Stimulated activated CD4-positive, alpha-beta T cell treated with anti-CD3 and anti-CD28 coated beads, TNF-alpha, amount 100 ng/mL, for 24 hours (primary cell): Measurements from ENCODE around the gene MLXIPL.
"Not testable (repeated sequence)": the region's sequence is repeated elsewhere in the genome, so short reads cannot be mapped to it uniquely, and the experiment has no call there.

Source experiments
- DNase-seq, 3 experiments: peaks; one replicate each; pipeline ENCODE4 v3.0.0-alpha.2; 2020; ENCODE audit warnings: low read depth in 3 of 3

The MLXIPL gene

DNA sequence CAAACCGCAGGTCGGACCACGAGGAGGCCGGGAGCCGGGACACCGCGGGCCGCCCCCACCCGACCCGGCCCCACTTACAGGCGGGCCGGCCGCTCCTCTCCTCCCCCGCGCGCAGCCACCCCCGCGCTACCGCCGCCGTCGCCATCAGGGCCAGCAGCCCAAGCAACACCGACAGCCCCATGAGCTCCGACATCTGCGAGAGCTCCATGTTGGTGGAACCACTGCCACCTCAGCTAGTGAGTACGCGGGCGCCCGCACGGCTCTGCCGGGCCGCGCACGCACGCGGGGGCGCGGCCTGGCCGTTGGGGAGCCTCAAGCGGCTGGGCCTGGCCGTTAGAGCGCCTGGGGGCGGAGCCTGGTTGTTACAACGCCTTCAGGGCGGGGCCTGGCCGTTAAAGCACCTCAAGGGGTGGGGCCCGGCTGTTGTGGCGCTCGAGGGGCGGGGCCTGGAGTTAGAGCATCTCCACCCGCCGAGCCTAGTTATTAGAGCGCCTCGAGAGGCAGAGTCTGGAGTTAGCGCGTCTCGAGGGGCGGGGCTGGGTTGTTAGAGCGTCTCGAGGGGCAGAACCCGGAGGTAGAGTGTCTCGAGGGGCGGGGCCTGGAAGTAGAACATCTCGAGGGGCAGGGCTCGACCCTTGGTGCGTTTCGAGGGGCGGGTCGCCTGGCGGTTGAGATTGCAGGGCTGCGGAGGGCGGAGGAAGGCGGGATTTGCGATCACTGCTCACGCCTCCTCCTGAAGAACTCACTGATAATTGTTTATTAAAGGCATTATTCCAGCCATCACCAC lies 45.8 kb downstream of the MLXIPL start, which contains the start of gene TBL2:
Gene TBL2 (minus strand): TSS at position 238 of the 787 bp plus-strand sequence. CDS start 30 bp downstream, at position 208.
- DNase-seq, result peak; percentile 96 to 98 (median 98)

DNA sequence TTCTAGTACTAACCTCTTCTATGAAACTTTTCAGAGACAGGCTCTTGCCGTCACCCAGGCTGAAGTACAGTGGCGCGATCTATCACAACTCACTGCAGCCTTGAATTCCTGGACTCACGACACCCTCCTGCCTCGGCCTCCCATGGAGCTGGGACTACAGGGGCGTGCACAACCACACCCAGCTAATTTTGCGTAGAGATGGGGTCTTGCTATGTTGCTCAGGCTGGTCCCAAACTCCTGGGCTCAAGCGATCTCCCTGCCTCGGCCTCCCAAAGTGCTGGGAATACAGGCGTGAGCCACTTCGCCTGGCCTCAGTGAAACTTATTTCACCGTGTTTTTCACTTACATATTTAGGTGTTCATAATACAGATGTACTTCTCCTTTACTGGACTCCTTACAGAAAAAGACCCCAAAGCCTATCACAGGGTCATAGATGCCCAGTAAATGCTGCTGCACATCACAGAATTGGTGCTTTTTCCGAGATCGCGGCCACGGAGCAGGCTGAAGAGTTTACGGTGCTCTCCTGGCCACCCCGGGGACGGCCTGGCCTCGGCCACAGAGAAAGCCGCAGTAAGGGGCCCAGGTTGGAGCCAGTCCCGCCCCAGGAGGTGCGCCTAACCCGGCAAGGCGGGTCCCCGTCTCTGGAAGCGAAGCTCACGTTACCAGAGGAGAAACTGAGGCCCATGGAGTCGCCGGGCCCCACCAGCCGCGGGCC lies 46.5 kb downstream of the MLXIPL start:
- no peak for DNase-seq

DNA sequence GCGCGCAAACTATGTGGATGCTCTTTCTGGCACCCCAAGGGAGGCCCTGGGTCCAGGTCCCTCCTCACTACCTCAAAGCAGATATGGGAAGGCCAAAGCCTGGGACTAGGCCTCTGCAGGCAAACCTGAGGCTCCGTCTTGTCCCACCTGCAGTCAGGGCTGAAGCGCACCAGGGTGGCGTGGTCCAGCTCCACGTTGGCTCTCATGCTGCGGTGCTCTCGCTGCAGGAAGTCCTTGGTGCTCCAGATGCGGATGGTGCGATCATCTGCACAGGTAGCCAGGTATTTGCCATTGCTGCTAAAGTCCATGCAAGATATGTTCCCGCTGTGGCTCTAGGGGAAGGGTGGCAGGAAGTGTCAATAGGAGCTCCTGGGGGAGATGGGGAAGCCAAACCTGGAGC lies 50.5 kb downstream of the MLXIPL start:
- no peak for DNase-seq

DNA sequence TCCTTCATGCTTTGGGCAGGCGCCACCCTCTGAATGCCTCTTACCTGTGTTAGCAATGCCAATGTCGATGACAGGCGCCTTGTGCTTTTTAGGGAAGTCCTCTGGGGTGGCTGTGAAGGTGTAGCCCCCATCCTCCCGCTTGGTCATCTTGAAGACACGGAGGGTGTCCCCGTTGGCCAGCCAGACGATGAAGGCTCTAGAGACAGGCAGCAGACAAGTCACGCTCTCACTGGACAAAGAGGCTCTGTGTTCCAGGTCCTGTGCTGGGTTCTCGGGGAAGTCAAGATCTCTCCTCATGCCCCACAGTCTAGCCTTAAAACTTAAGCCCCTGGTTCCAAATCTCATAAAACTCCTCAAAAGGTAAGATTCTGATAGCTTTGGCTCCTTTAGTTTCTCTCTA lies 51.0 kb downstream of the MLXIPL start:
- DNase-seq, result no peak

DNA sequence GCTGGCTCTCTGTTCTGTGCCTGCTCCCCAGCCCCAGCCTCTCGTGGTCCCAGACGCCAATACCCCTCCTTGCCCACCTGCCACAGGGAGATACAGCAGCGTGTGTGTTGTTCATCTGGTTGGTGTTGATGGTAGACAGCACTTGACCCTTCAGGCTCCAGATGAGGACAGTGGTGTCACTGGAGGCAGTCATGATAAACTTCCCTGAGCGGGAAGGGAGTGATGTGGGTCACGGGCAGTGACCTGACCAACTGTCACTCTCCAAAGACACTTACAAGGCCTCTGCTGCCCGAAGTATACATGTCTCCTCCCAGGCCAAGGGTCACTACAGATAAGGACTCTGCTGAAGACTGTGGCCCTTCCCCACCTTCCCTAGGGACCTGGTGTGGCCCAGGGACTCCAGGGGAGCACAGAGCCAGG lies 51.5 kb downstream of the MLXIPL start:
- no peak for DNase-seq

DNA sequence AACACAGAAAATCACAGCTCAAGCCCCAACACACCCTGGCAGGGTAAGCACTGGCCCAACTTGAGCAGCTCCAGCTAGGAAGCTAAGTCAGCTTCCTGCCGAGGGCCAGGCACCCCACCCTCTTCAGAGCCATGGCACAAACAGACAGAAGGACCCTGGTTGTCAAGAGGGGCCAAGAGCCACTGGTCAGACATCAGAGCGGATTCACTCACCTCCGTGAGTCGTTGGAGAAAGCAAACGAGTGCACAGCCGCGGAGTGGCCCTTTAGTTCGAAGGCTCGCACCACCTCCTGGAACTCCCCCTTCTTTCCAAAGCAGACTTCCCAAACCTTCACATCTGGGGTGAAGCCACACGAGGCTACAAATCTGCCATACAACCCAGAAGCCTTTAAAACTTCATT lies 53.3 kb downstream of the MLXIPL start:
- DNase-seq, result no peak

DNA sequence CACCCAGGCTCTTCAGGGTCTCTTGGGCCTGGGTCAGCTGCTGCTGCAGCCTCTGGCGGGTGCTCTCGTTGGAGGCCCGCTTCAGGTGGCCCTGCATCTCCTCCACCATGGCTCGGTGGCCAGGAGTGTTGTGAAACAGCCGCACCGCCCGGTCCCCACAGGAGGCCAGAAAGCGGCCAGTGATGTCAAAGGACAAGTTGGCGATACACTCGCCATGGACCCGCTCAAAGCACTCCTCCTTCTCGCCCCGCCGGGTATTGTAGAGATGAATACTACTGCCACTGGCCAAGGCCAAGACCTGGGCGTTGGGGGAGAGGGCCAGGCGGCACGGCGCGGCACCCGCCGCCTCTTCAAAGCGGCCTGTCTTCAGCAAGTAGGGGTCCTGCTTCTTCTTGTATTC lies 53.8 kb downstream of the MLXIPL start:
- DNase-seq, result no peak

DNA sequence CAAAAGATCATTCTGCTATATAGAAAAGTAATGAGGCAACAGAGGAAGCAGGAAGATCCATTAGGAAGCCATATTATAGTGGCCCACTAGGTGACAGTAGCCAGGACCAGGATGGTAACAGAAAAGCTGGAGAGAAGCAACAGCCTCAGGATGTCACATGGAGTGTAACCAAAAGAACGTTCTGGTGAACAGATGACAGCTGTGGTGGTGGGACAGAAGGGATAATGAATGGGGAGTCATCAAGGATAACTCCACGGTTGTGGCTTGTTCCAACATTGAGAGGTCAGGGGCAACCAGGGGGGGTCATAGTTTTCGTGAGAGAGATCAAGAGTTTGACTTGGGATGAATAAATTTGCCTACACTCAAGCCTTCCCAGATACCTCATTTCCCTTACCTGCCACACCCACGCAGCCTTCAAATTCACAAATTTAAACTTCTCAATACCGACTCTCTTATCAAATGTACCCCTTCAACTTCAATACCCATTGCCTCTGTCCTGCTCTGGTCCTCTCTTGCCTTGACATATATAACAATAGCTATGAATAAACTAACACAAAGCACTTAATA lies 55.2 kb downstream of the MLXIPL start:
- no peak for DNase-seq

DNA sequence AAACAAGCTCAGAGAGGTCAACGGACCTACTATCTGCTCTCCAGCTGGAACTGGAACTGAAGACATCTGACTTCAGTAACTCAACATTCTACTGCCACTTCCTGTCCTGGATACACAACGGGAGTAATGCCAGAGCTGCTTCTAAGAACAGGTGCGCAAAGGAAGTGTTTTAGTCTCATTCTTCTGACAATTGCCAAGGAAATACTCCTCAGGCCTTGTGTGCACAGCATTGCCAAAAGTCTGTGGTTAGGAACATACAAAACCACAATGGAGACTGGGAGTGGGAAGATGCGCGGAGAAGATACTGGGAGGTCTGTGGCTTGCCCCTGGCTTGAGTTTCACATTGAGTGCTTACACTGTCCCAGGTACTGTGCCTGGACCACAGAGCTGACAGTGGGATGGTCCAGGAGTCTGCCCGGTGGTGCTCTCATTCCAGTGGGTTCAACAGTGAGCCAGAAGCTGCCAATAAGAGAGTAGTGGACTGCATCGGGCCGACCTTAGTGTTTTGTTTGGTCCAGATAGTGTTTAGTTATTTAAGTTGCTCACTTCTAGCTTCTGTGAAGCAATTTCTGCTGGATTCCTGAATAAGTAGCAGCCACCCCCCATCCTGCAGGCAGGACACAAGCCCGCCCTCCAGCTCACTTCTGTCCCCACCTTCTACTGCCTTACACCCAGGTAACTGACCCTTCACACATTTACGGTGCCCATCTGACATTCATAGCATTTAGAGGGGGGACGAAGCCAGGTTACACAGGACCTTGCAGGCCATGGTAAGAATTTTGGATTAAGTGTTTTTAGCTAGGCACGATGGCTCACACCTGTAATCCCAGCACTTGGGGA lies 56.3 kb downstream of the MLXIPL start:
- no peak for DNase-seq

DNA sequence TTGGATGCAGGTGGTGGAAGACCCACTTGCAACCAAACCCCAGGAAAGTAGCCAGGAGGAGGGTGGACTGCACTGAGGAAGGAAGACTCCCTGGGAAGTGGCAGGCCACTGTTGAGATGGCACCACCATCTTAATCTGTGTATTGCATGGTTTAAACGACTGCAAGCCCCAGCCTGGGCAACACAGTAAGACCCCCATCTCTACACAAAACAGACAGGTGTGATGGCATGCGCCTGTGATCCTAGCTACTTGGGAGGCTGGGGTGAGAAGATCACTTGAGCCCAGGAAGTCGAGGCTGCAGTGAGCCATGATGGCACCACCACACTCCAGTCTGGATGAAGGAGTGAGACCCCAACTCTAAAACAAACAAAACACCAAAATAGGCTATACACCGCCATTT lies 57.2 kb downstream of the MLXIPL start:
- no peak for DNase-seq

DNA sequence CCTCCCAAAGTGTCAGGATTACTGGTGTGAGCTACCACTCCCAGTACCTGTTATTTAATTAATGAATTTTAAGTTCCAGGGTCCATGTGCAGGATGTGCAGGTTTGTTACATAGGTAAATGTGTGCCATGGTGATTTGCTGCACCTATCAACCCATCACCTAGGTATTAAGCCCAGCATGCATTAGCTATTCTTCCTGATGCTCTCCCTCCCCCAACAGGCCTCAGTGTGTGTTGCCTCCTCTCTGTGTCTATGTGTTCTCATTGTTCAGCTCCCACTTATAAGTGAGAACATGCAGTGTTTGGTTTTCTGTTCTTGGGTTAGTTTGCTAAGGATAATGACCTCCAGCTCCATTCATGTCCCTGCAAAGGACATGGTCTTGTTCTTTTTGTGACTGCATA lies 57.9 kb downstream of the MLXIPL start:
- DNase-seq, result not testable (repeated sequence)

DNA sequence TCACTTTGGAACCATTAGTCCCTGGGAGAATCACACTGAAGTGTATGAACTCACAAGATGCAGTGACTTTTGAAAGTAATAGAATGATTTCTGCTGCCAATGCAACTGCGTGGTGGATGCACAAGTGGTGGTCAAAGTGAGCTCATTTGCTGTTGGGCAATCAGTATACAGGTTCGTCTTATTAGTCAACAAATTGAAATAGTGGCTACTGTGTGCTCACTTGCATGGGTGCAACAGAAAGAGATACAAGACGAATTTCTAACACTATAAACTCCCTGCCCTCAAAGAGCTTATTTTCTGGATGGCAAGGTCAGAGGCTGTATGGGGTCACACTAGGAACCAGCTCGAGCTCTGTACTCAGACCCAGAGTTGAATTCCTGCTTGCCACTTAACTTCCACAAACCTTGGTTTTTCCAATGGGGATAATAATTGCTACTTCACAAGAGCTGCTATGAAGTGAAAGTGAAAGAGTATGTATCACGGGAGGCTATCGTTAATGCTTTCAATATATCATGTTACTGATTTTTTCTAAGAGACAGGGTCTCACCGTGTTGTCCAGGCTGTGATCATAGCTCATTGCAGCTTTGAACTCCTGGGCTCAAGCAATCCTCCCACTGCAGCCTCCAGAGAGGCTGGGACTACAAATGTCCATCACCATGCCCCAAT lies 58.5 kb downstream of the MLXIPL start:
- no peak for DNase-seq

DNA sequence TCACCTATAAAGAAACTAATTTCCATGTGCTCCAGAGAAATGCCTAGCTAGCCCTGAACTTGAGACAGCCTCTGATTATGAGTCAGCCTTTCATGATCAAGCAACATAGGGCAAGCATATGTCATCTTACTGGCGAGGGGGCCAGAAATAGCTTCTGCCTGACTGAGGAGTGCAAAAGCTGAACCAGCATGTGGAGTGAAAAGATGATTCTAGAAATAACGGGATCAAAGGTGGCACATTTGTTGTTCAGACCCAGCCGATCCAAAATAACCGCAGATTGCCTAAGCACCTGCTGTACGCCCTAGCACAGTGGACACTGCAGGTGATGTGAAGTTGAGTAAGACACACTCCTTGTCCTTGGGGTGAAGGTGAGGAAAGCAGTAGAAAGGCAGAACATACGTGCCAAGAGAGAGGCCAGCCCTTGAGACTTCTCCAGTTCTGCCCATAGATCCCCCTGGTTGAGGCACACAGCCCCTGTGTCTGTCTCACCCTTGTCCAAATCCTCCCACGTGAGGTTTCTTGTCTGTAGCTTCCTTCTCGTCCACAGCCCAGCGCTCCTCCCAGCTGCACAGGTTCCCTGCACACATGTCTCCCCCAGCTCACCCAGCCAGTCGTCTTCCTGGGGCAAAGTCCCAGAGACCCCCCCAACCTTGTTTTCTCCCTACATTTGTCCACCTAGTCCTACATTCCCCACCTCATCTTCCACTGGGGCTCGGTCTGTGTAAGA lies 64.0 kb downstream of the MLXIPL start:
- no peak for DNase-seq

DNA sequence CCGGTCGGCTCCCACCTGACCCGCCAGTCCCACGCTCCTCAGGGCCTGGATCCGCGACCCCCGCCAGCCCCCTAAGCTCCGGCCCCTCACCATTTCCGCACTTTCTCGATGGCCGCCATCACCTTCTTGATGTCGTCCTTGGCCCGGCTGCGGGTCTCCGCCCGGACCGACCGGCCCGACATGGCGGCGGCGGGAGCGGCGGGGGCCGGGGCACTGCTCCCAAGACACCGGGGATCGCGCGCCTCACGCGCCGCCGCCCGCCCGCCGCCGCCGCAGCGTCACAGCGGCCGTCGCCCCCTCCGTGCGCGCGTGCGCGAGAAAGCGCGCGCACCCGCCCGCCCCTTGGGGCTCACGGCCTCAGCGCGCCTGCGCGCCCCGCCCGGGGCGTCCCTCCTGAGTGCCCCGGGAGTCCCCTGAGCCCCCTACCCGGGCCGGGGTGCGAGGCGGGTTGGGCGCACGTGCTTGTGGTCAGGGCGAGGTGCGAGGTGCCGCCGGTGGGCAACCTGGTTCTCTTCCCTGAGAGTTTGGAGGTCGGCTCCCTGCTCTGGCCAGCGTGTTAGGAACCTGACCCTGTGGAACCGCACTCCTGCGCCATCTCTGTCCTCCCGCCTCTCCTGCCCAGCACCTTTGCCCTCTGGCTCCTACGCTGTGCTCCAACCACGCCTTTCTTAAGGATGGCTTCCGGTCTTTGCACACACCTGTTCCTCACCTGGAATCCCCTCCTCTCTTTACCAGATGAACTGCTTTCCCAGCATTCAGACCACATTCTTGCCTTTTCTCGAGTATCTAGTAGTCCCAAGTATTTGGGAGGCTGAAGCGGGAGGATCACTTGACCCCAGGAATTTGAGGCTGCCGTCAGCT lies 66.7 kb downstream of the MLXIPL start, which contains the start of gene BCL7B:
Gene BCL7B (minus strand): TSS at position 294 of the 861 bp plus-strand sequence. CDS start 112 bp downstream, at position 182.
- peak; percentile 48 to 69 (median 65) for DNase-seq

DNA sequence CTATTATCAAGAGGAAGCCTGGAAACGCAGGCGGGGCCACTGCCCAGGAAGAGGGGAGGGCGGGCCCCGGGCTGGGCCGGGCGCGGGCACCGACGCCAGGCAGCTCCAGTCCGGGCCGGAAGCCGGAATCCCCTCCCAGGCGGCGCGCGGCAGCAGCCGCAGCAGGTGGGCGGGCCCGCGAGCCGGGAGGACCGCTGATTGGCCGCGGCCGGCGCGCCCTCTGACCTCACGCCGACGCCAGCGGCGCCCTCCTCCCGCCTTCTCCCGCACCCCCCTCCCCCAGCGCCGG lies 67.3 kb downstream of the MLXIPL start:
- DNase-seq, result peak; percentile 78 to 92 (median 82)

DNA sequence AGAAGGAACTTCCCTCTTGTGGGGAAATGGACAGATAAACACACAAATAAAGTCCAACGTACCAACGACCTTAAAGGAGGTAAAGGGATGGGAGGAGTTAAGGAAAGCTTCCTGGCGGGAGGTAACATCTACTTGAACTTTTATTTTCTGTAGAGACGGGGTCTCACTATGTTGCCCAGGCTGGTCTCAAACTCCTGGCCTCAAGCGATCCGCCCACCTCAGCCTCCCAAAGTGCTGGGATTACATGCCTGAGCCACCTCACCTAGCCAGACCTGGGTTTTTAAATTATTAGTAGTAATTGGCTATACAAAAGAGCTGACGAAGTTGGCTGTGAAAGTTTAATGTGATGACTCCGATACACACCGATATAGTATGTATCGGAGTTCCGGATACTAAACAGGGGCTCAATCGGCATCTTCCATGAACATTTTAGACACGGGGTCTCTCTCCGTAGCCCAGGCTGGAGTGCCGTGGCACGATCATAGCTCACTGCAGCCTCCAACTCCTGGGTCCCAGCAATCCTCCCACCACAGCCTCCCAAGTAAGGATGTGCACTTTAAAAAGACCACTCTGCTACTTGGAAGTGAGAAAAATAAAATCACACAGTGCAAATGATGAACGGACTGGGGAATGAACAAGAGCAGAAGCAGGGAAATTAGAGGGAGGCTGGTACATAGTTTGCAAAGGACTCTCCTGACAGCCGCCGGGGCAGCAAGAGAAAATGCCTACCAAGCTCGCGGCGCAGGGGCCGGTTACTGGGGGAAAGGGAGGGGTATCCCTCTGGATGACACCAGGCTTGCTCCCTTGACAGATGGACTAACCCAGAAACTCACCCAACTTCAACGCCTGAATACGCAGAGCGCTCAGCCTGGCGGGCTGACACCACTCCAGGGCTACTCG lies 67.9 kb downstream of the MLXIPL start:
- DNase-seq, result no peak

DNA sequence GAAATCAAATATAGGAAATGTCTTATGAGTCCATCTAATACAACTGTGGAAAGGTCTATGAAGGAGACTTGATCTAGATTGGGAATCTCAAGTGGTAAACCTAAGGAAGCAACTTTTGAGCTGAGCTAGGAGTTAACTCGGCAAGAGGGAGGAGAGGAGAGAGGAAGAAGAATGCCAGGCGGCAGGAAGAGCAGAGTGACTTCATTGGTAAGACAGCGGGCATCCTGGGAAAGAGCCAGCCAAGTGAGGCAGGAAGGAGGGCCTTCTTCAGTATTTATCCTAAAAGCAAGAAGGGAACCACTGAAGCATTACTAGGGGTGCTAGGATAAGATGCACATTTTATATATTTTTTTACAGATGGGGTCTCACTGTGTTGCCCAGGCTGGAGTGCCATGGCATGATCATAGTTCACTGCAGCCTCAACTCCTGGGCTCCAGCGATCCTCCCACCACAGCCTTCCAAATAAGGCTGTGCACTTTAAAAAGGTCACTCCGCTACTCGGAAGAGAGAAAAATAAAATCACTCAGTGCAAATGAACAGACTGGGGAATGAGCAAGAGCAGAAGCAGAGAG lies 68.8 kb downstream of the MLXIPL start:
- no peak for DNase-seq

DNA sequence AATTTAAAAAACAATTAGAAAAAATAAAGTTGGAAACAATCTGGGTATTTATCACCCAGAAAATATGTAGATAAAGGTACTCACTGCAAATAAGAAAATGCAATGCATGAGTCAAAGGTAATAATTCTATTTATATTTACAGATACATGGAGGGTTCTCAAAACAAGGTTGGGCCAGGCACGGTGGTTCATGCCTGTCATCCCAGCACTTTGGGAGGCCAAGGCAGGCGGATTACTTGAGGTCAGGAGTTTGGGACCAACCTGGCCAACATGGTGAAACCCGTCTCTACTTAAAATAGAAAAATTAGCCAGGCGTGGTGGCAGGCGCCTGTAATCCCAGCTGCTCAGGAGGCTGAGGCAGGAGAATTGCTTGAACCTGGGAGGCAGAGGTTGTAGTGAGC lies 74.2 kb downstream of the MLXIPL start:
- DNase-seq, result not testable (repeated sequence)
